Measurements from ENCODE around the gene PRKN.

GRCh38 chr6:162715601-162716000, 12.0 kb downstream of the PRKN start:
- TF ChIP-seq CTCF (IDR thresholded peaks at IDR 0.05; ENCODE audit: poor library complexity, severe bottlenecking), result no peak
- no peak for TF ChIP-seq POLR2AphosphoS5 (IDR thresholded peaks at IDR 0.05)
- no peak for TF ChIP-seq EZH2 (IDR thresholded peaks at IDR 0.05; ENCODE audit: borderline replicate concordance, insufficient read depth, low read length, poor library complexity, severe bottlenecking)
- TF ChIP-seq TAF1 (IDR thresholded peaks at IDR 0.05; ENCODE audit: low read depth), result no peak
- no peak for TF ChIP-seq EP300 (conservative IDR thresholded peaks at IDR 0.05; ENCODE audit: poor library complexity, severe bottlenecking)
- TF ChIP-seq SMC3 (conservative IDR thresholded peaks at IDR 0.05; ENCODE audit: poor library complexity), result no peak
- no peak for TF ChIP-seq REST (IDR thresholded peaks at IDR 0.05; ENCODE audit: borderline replicate concordance)
- TF ChIP-seq RAD21 (conservative IDR thresholded peaks at IDR 0.05), result no peak
- TF ChIP-seq MXI1 (conservative IDR thresholded peaks at IDR 0.05; ENCODE audit: poor library complexity, severe bottlenecking), result no peak

Measured in neural cell (in vitro differentiated cells).